Adrenal gland (tissue), 12 donors: ENCODE data around the gene RBMX. TPM values are rescaled to one million over a fixed set of nuclear protein-coding genes. Genes with fewer than 3 reads are reported as not detected.
"Not testable (repeated sequence)": the region's sequence is repeated elsewhere in the genome, so short reads cannot be mapped to it uniquely, and the experiment has no call there.

ENCODE experiments used
- DNase-seq, 7 donors: peaks; one replicate each; pipeline ENCODE4 v3.0.0-alpha.2; 2019 to 2020
- H3K27ac ChIP-seq, 5 donors: fragments of 200-600 bp; sonication (generic) in 4 of 5; 1 replicate in 3 of 5; 2 replicates in 2 of 5; pipeline versions ENCODE4 v1.5.1 to v1.8.0; 2016 to 2020; ENCODE audit warnings: mild to moderate bottlenecking in 1 of 5
- H3K27me3 ChIP-seq: fragments of 200-600 bp; 2 replicates; pipeline ENCODE4 v1.8.0; 2021
- H3K36me3 ChIP-seq, 2 donors: fragments of 200-600 bp; replicated peaks in 1 of 2; 1 replicate in 1 of 2; 2 replicates in 1 of 2; pipeline versions ENCODE4 v1.5.1 to v1.8.0; 2018 to 2022
- H3K4me1 ChIP-seq, 2 donors: fragments of 200-600 bp; replicated peaks in 1 of 2; 1 replicate in 1 of 2; 2 replicates in 1 of 2; pipeline versions ENCODE4 v1.5.1 to v1.8.0; 2018 to 2021
- H3K4me3 ChIP-seq, 4 donors: fragments of 200-600 bp; sonication (generic) in 3 of 4; one replicate each; pipeline ENCODE4 v1.5.1; 2016 to 2018
- H3K9me3 ChIP-seq, 3 donors: fragments of 200-600 bp; sonication (generic) in 1 of 3; replicated peaks in 1 of 3; 1 replicate in 2 of 3; 2 replicates in 1 of 3; pipeline versions ENCODE4 v1.5.1 to v1.8.0; 2016 to 2021
- POLR2A ChIP-seq, 2 donors: fragments of 450-650 bp; IDR thresholded peaks; one replicate each; pipeline ENCODE4 v1.6.1; 2017; ENCODE audit warnings: antibody characterized with exemption in 2 of 2, mild to moderate bottlenecking in 2 of 2, moderate library complexity in 1 of 2
- WGBS, 4 donors: extraction: QIAGEN DNeasy Blood & Tissue Kit in 2 of 4; methylation state at CpG; one replicate each; pipeline versions ENCODE4 v1.1.5 to v1.1.7; 2013 to 2017; 5-methylcytosine and 5-hydroxymethylcytosine counted together
- intact Hi-C, 2 donors: fragments of 100-400 bp; cut with DNase I; formaldehyde crosslinking; loops; one replicate each; pipeline versions ENCODE4 v1.14.1 to v1.15.0; 2022 to 2023
- polyA plus RNA-seq, 3 donors: library from polyadenylated mRNA; stranded (reverse); fragments of 200-250 nt in 2 of 3; fragments of 350-450 nt in 1 of 3; fragmentation: Illumina TruSeq in 1 of 3; extraction: RNeasy Lipid Tissue Mini Kit (QIAGEN cat#74804) in 1 of 3; gene quantifications; one replicate each; pipeline ENCODE4 v1.2.3, GENCODE V29; 2013 to 2014
- total RNA-seq, 9 donors: library from RNA; depleted of rRNA in 4 of 9; stranded (reverse); fragments of >200 nt in 4 of 9; fragments of 120-200 nt in 1 of 9; fragmentation: NEBNext Ultra II Directional in 1 of 9; extraction: Animal tissue kit (Norgen Biotek cat#: 25700) in 1 of 9; gene quantifications; one replicate each; pipeline versions ENCODE4 v1.1.0 to v1.2.4, GENCODE V29; 2013 to 2023
- TF ChIP-seq, protein P1 (sequence below), 6 experiments: fragments of 450-650 bp in 4 of 6; fragments of 200-600 bp in 2 of 6; sonication (generic) in 1 of 6; IDR thresholded peaks; 1 replicate in 5 of 6; 2 replicates in 1 of 6; pipeline versions ENCODE4 v1.5.1 to v1.8.0; 2016 to 2021; ENCODE audit warnings: antibody characterized with exemption in 6 of 6, mild to moderate bottlenecking in 2 of 6, moderate library complexity in 1 of 6
- donor health status: healthy with polysubstance abuse.
- donor health status: Bipolar disorder and iron deficiency.
- donor health status: DM: yes; HTN: yes; CAD: no.
- donor health status: DM: no; HTN: no; CAD: no.
- donor health status: DM: no; HTN: no; CAD: no.
- donor health status: DM: yes; HTN: yes; CAD: no.

Gene RBMX
- total and polyA plus RNA-seq, 12 donors: 64.2 to 218 (median 136) TPM

DNA sequence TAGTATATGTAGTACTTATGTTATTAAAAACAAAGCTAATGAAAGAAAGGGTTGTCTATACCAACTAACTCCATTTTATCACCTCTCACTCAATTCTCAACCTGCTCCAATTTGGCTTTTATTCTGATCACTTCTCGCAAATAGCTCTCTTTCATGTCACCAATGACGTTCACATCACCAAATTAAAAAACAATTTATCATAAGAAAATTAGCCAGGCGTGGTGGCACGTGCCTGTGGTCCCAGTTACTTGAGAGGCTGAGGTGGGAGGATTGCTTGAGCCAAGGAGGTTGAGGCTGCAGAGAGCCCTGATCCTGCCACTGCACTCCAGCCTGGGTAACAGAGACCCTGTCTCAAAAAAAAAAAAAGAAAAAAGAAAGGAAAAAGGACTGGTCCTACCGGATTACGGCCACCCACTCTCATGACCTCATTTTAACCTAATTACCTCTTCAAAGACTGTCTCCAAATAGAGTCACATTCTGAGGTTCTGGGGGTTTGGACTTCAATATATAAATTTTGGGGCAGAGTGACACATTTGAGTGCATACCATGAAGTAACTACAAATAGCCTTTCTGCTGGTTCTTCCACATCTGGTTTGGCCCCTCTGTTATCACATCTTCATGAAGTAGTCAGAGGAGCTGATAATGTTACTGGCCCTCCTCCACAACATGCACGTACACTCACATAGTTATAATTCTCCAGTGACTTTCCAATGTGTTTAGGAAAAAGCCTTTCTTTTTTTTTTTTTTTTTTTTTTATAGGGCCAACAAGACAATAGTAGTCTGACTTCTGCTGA is 15.8 kb upstream of the RBMX start:
- H3K27ac ChIP-seq: no peak overlapping the region
- intact Hi-C loops: no loop called here
- DNase-seq: no peak
- no peaks in the 10 kb centered on the region for H3K27me3 ChIP-seq
- 73 to 80% (median 76%) methylated on average over 7 of the region's 7 CpGs for WGBS, 4 donors
- no peak overlapping the region for H3K4me3 ChIP-seq
- H3K4me1 ChIP-seq: no peaks in the 10 kb centered on the region
- H3K9me3 ChIP-seq: no peaks in the 10 kb centered on the region
- no peaks in the 10 kb centered on the region for H3K36me3 ChIP-seq
- no peak for TF ChIP-seq POLR2A (IDR thresholded peaks at IDR 0.05)
- TF ChIP-seq, protein P1, sequence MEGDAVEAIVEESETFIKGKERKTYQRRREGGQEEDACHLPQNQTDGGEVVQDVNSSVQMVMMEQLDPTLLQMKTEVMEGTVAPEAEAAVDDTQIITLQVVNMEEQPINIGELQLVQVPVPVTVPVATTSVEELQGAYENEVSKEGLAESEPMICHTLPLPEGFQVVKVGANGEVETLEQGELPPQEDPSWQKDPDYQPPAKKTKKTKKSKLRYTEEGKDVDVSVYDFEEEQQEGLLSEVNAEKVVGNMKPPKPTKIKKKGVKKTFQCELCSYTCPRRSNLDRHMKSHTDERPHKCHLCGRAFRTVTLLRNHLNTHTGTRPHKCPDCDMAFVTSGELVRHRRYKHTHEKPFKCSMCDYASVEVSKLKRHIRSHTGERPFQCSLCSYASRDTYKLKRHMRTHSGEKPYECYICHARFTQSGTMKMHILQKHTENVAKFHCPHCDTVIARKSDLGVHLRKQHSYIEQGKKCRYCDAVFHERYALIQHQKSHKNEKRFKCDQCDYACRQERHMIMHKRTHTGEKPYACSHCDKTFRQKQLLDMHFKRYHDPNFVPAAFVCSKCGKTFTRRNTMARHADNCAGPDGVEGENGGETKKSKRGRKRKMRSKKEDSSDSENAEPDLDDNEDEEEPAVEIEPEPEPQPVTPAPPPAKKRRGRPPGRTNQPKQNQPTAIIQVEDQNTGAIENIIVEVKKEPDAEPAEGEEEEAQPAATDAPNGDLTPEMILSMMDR (IDR thresholded peaks at IDR 0.05): no peak

DNA sequence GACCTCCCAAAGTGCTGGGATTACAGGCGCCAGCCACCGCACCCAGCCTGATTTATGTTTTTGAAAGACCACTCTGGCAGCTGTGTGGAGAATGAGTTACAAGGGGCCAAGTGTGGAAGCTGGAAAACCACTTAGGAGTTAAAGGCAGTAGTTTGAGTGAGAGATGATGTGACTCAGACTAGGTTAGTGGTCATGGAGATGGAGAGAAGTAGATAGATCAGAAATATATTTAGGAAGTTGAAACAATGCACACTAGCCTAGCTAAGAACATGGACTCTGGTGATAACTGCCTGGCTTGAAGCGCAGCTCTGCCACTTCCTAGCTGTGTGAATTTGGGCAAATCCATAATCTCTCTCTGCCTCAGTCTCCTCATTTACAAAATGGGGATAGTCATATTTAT is 11.9 kb upstream of the RBMX start:
- H3K27me3 ChIP-seq: no peaks in the 10 kb centered on the region
- 75 to 87% (median 79%) methylated on average over 3 of the region's 3 CpGs for WGBS, 4 donors
- no peak overlapping the region for H3K4me3 ChIP-seq
- DNase-seq: no peak
- H3K27ac ChIP-seq: no peak overlapping the region
- H3K36me3 ChIP-seq: no peaks in the 10 kb centered on the region
- no peaks in the 10 kb centered on the region for H3K4me1 ChIP-seq
- intact Hi-C loops: no loop called here
- TF ChIP-seq, protein P1 (IDR thresholded peaks at IDR 0.05): no peak
- no peak for TF ChIP-seq POLR2A (IDR thresholded peaks at IDR 0.05)
- no peaks in the 10 kb centered on the region for H3K9me3 ChIP-seq

DNA sequence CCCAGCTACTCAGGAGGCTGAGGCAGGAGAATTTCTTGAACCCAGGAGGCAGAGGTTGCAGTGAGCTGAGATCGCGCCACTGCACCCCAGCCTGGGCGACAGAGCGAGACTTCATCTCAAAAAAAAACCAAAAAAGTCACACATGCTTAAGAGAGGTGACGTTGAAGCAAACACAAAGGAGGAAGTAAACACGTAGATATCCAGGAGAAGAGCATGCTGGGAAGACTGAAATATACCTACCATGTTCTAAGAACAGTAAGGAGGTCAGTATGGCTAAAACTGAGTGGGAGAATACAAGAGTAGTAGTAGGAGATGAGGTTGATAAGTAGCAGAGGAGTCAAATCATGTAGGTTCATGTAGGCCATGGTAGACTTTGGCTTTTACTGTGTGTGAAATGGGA is 10.1 kb upstream of the RBMX start:
- intact Hi-C loops, H3K9me3 ChIP-seq, H3K36me3 ChIP-seq, DNase-seq, H3K4me3 ChIP-seq, H3K4me1 ChIP-seq, H3K27me3 ChIP-seq, H3K27ac ChIP-seq: not testable (repeated sequence)
- WGBS, 4 donors: 88 to 95% (median 90%) methylated on average over 6 of the region's 6 CpGs

DNA sequence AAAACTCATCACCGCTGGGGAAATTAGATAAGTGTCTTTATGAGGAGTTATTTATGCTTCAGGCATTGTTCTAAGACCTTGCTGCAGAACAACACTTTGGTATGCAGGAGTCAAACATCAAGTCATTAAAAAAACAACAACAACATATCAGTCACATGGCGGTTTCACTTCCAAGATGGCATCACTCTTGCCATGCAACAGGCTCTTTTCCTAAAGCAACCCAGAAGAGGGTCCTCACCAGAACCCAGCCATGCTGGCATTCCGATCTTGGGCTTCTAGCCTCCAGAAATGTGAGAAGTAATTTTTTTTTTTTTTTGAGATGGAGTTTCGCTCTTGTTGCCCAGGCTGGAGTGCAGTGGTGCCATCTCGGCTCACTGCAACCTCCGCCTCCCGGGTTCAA is 8.7 kb upstream of the RBMX start:
- TF ChIP-seq POLR2A (IDR thresholded peaks at IDR 0.05): no peak
- TF ChIP-seq, protein P1 (IDR thresholded peaks at IDR 0.05): no peak
- H3K27me3 ChIP-seq: no peaks in the 10 kb centered on the region
- H3K27ac ChIP-seq: no peak overlapping the region
- intact Hi-C loops: no loop called here
- H3K9me3 ChIP-seq: no peaks in the 10 kb centered on the region
- H3K4me3 ChIP-seq: no peak overlapping the region
- H3K36me3 ChIP-seq: no peaks in the 10 kb centered on the region
- DNase-seq: no peak
- 87 to 96% (median 93%) methylated on average over 6 to 7 of the region's 7 CpGs for WGBS, 4 donors
- no peaks in the 10 kb centered on the region for H3K4me1 ChIP-seq

DNA sequence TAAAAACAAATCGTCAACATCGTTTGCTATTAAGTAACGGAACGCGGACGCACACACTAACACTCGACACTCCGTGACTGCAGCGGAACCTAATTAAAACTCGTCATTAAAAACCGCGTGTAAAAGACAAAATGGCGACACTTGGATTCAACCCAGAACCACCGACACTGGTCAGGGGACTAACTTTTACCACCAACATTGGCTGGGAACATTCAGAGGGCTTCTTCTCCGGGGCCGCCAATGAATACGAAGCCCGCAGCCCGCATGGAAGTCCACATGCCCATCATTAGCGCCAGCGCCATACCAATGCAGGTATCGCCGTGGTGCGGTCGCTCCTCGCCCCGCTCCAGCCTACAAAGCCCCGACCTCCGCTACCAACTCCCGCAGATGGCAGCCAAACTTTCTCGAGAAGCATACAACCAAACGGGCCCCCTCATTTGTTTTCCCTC is 498 bp downstream of the RBMX start:
- H3K9me3 ChIP-seq: no peaks in the 10 kb centered on the region
- H3K27ac ChIP-seq: peak overlapping the region; percentile 85 to 93 (median 91)
- intact Hi-C loops: no loop called here
- 0 to 51% (median 18%) methylated on average over 14 to 32 of the region's 32 CpGs for WGBS, 4 donors
- peaks cover 0 to 32% of the 10 kb centered on the region in 2 donors for H3K36me3 ChIP-seq
- H3K4me1 ChIP-seq: no peaks in the 10 kb centered on the region
- peak in 6 of 7 donors; percentile 16 to 39 (median 29) for DNase-seq
- H3K27me3 ChIP-seq: no peaks in the 10 kb centered on the region
- TF ChIP-seq POLR2A (IDR thresholded peaks at IDR 0.05): no peak
- TF ChIP-seq, protein P1 (IDR thresholded peaks at IDR 0.05): no peak
- peak overlapping the region; percentile 52 to 80 (median 67) for H3K4me3 ChIP-seq
